Measurements from ENCODE around the gene FBH1. TPM values are rescaled to one million over a fixed set of nuclear protein-coding genes. Genes with fewer than 3 reads are reported as not detected.

The FBH1 gene
- total RNA-seq, 1 donor from 2014 or later = 51.7 TPM

- Histone ChIP-seq H3K4me1 (ENCODE audit: control insufficient read depth in 3 of 3, insufficient read depth in 3 of 3, low read length in 3 of 3) (peaks cover 0 to 4% (median 3%) of the 10 kb centered on the region in 3 donors), H3K36me3 (ENCODE audit: control insufficient read depth in 3 of 3, insufficient read depth in 3 of 3, low read length in 3 of 3) (no peaks in the 10 kb centered on the region), H3K4me3 (ENCODE audit: low read length in 3 of 3) (no peak overlapping the region), H3K9ac (ENCODE audit: low read depth in 1 of 3, low read length in 3 of 3) (no peak overlapping the region), H3K9me3 (ENCODE audit: control insufficient read depth in 3 of 3, low read length in 3 of 3) (peaks cover 0 to 2% (median 0%) of the 10 kb centered on the region in 3 donors), H3K27me3 (ENCODE audit: control insufficient read depth in 3 of 3, insufficient read depth in 3 of 3, low read length in 3 of 3) (no peaks in the 10 kb centered on the region), H3K27ac (ENCODE audit: low read depth, low read length) (no peak overlapping the region)
Measured at GRCh38 chr10:5981529-5981928, 91.5 kb downstream of the FBH1 start.

- Histone ChIP-seq H3K27me3 (ENCODE audit: control insufficient read depth in 3 of 3, insufficient read depth in 3 of 3, low read length in 3 of 3) (no peaks in the 10 kb centered on the region), H3K36me3 (ENCODE audit: control insufficient read depth in 3 of 3, insufficient read depth in 3 of 3, low read length in 3 of 3) (no peaks in the 10 kb centered on the region), H3K4me1 (ENCODE audit: control insufficient read depth in 3 of 3, insufficient read depth in 3 of 3, low read length in 3 of 3) (peaks cover 0 to 6% (median 0%) of the 10 kb centered on the region in 3 donors), H3K9ac (ENCODE audit: low read depth in 1 of 3, low read length in 3 of 3) (no peak overlapping the region), H3K4me3 (ENCODE audit: low read length in 3 of 3) (no peak overlapping the region), H3K9me3 (ENCODE audit: control insufficient read depth in 3 of 3, low read length in 3 of 3) (peaks cover 0 to 2% (median 0%) of the 10 kb centered on the region in 3 donors), H3K27ac (ENCODE audit: low read depth, low read length) (no peak overlapping the region)
Measured at GRCh38 chr10:5983774-5984173, 93.7 kb downstream of the FBH1 start.

- Histone ChIP-seq H3K4me3 (ENCODE audit: low read length in 3 of 3) (no peak overlapping the region), H3K4me1 (ENCODE audit: control insufficient read depth in 3 of 3, insufficient read depth in 3 of 3, low read length in 3 of 3) (peaks cover 0 to 6% (median 0%) of the 10 kb centered on the region in 3 donors), H3K27ac (ENCODE audit: low read depth, low read length) (no peak overlapping the region), H3K9ac (ENCODE audit: low read depth in 1 of 3, low read length in 3 of 3) (no peak overlapping the region), H3K9me3 (ENCODE audit: control insufficient read depth in 3 of 3, low read length in 3 of 3) (peaks cover 0 to 2% (median 0%) of the 10 kb centered on the region in 3 donors), H3K36me3 (ENCODE audit: control insufficient read depth in 3 of 3, insufficient read depth in 3 of 3, low read length in 3 of 3) (no peaks in the 10 kb centered on the region), H3K27me3 (ENCODE audit: control insufficient read depth in 3 of 3, insufficient read depth in 3 of 3, low read length in 3 of 3) (no peaks in the 10 kb centered on the region)
Measured at GRCh38 chr10:5985029-5985428, 95.0 kb downstream of the FBH1 start.

Other genes starting within 250 kb of the FBH1 start
- 10.4 TPM for gene ASB13, start 223.6 kb upstream of the FBH1 start, total RNA-seq
- gene TASOR2, start 205.4 kb upstream of the FBH1 start, total RNA-seq = 54.3 TPM
- gene GDI2, start 76.8 kb upstream of the FBH1 start, total RNA-seq = 483 TPM
- gene ANKRD16, start 350 bp upstream of the FBH1 start, total RNA-seq = 8.4 TPM
- 1.6 TPM for gene IL15RA, start 87.3 kb downstream of the FBH1 start, total RNA-seq
- not detected for gene IL2RA, start 172.1 kb downstream of the FBH1 start, total RNA-seq
- 41.2 TPM for gene RBM17, start 198.8 kb downstream of the FBH1 start, total RNA-seq

Measured in skeletal muscle tissue (tissue), 4 donors.